GM19468 (cell line): ENCODE data around the gene ACAP3.
"Not testable (repeated sequence)": the region's sequence is repeated elsewhere in the genome, so short reads cannot be mapped to it uniquely, and the experiment has no call there.

Experiments
- ATAC-seq: cut with Tn5 transposase; IDR thresholded peaks from one replicate; pipeline ENCODE4 v1.9.1; 2021; ENCODE audit warnings: mild to moderate bottlenecking, moderate library complexity, moderate number of reproducible peaks; ENCODE audit not compliant: unreplicated experiment; ENCODE audit errors: extremely low read depth

The ACAP3 gene

GRCh38 chr1:1254667-1254998 lies 53.1 kb downstream of the ACAP3 start:
- ATAC-seq: no peak

DNA sequence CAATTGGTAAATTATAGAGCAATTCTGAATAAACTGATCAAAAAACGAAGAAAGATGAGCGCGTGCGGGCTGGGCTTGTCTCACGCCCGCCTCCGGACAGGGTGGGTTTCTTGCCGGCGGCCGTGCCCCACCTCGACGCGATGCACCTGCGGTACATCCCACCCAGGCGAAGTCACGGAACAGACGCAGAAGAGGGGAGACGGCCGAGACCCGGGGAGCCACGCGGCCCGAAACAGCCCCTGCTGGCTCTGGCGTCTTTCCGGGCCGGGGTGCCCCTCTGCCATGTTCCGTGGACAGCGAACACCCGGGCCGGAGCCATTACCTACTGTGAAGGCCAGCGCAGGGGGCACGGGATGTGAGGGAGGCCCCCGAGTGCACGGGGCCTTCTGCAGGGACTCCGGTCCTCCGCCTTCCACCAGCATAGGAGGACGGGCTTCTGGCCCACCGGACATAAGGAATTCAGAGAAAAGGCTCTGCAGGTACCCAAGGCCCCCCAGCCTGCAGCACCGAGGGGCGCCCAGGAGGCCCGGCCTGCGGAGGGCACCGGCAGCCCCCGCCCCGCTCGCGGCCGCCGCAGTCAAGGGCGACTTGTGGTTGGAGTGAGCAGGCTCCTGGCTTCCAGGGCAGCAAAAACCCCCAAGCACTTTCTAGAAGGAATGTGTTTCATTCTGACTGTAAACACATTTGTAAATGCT lies 53.6 kb downstream of the ACAP3 start:
- ATAC-seq: no peak

DNA sequence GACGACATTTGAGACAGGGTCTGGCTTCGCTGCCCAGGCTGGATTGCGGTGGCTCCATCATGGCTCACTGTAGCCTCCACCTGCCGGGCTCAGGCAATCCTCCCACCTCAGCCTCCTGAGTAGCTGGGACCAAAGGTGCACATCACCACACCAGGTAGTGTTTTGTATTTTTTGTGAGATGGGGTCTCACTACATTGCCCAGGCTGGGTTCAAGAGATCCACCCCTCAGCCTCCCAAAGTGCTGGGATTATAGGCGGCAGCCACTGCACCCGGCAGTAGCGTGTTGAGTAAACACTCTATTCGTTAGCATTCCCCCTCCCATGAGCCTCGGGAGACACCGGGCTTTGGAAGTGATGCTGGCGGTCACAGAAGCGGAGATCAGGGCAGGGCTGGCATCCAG lies 54.4 kb downstream of the ACAP3 start:
- no peak for ATAC-seq

DNA sequence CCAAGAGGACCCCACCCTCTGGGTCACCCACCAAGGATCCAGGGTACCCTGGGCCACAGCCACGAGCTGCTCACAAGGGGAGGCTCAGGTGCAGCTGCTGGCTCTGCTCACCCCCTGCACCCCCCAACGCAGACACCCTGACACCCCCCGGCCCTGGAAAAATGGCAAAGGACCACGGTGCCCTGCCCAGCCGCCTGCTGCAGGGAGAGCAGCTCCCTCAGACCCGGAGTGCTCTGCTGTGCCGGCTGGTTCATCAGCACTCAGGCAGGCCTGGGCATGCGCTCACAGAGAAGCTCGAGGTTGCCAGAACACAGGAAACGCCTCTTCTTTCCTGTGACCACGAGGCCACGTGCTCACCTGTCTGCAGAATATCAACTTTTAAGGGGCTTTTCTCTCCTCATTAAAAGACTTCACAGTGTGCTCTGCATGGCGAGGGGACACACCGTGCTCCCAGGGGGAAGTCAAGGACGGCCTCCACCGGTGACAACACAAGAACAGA lies 56.9 kb downstream of the ACAP3 start:
- no peak for ATAC-seq

- not testable (repeated sequence) for ATAC-seq
Measured at GRCh38 chr1:1248009-1248913, 59.5 kb downstream of the ACAP3 start.

- ATAC-seq: no peak
Measured at GRCh38 chr1:1247341-1247913, 60.3 kb downstream of the ACAP3 start.

GRCh38 chr1:1246577-1247340 lies 61.0 kb downstream of the ACAP3 start, which contains the start of gene C1QTNF12:
Gene C1QTNF12 (minus strand): TSS chr1:1246722. CDS start chr1:1246690, 32 bp downstream.
- no peak for ATAC-seq

DNA sequence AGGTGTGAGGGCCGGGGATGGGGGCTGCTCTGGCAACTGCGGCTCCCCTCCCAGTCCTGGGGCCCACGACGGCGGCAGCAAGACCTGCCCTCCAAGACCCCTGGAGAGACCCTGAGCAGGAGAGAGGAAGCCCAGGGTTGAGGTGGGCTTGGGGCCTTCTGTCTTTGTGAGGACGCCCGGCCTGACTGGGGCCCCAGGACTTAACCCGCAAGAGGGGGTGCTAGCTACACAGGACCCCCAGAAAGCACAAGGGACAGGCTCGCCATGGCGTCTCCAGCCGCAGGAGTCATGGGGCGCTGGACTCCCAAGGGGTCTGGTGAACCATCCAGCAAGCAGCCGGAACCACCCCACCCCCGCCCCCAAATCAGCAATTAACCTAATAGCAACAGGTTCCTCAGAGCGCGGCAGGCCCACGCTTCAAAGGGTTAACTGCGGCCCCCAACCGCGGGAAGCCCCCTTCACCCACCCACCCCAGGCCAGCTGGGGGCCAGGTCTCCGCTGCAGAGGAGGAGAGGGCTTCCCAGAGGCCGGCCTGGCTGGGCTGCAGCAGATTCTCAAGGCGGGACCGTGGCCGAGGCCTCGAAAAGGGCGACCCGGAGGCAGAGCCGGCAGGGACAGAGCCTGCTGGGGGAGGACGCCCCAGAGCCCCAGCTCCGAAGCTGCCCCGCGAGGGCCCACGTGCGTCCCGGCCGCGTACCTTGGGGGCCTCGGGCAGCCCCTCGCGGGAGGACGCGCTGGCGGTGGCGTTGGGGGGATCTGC lies 61.7 kb downstream of the ACAP3 start:
- no peak for ATAC-seq

GRCh38 chr1:1245178-1245816 lies 62.4 kb downstream of the ACAP3 start:
- no peak for ATAC-seq

GRCh38 chr1:1244192-1244811 lies 63.4 kb downstream of the ACAP3 start:
- ATAC-seq: no peak

DNA sequence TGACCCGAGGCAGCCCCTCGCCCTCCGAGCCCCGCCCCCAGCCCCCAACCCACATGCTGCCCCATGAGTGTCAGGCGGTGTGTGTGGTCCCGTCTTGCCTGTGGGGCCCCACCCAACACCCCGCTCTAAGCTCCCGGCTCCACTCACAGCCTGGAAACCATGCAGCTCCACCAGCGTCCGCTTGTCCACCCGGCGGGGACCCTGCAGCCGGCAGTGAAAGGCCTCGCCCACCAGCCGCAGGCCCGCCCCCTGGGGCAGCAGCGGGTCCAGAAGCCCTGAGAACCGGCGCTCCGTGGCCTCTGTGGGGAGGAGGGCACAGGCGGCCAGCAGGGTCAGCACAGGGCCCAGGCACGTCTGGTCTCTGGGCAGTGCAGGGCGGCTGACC lies 63.9 kb downstream of the ACAP3 start:
- ATAC-seq: no peak

- no peak for ATAC-seq
Measured at GRCh38 chr1:1243266-1243660, 64.5 kb downstream of the ACAP3 start.

- no peak for ATAC-seq
Measured at GRCh38 chr1:1242461-1243265, 65.1 kb downstream of the ACAP3 start.
